GM21515 (cell line): ENCODE results near the gene SLC2A8.

Source experiments
- ATAC-seq: cut with Tn5 transposase; IDR thresholded peaks from one replicate; pipeline ENCODE4 v1.9.1; 2021; ENCODE audit not compliant: unreplicated experiment

The SLC2A8 gene

GRCh38 chr9:127428348-127428747, 31.4 kb downstream of the SLC2A8 start:
- no peak for ATAC-seq

GRCh38 chr9:127430415-127430814, 33.4 kb downstream of the SLC2A8 start:
- no peak for ATAC-seq

GRCh38 chr9:127437497-127438264, 40.7 kb downstream of the SLC2A8 start:
- ATAC-seq, result no peak

GRCh38 chr9:127438394-127438793, 41.4 kb downstream of the SLC2A8 start:
- ATAC-seq, result no peak

GRCh38 chr9:127444283-127444920, 47.4 kb downstream of the SLC2A8 start:
- no peak for ATAC-seq

GRCh38 chr9:127444921-127445850, 48.2 kb downstream of the SLC2A8 start:
- ATAC-seq, result no peak

- ATAC-seq, result no peak
Measured at GRCh38 chr9:127445851-127446712, 49.1 kb downstream of the SLC2A8 start.

- no peak for ATAC-seq
Measured at GRCh38 chr9:127446713-127447415, 49.9 kb downstream of the SLC2A8 start.

- no peak for ATAC-seq
Measured at GRCh38 chr9:127447416-127448111, 50.6 kb downstream of the SLC2A8 start.

- no peak for ATAC-seq
Measured at GRCh38 chr9:127448112-127448805, 51.3 kb downstream of the SLC2A8 start.

- no peak for ATAC-seq
Measured at GRCh38 chr9:127449332-127449966, 52.5 kb downstream of the SLC2A8 start.

- no peak for ATAC-seq
Measured at GRCh38 chr9:127450243-127450760, 53.3 kb downstream of the SLC2A8 start.

GRCh38 chr9:127450830-127451607, 54.0 kb downstream of the SLC2A8 start, which contains the start of the genes LRSAM1 and RPL12:
LRSAM1 (plus strand) TSS chr9:127451510; CDS start chr9:127454528, 3,018 bp downstream.
RPL12 (minus strand) TSS chr9:127451406; CDS start chr9:127451317, 89 bp downstream.
- peak; percentile 62 for ATAC-seq

- no peak for ATAC-seq
Measured at GRCh38 chr9:127451608-127451857, 54.6 kb downstream of the SLC2A8 start.

GRCh38 chr9:127451858-127452656, 55.1 kb downstream of the SLC2A8 start:
- no peak for ATAC-seq

- no peak for ATAC-seq
Measured at GRCh38 chr9:127452691-127453090, 55.7 kb downstream of the SLC2A8 start.
